IPS-NIHi7 (cell line): ENCODE measurements around the gene ASTN2.
"Not testable (repeated sequence)": the region's sequence is repeated elsewhere in the genome, so short reads cannot be mapped to it uniquely, and the experiment has no call there.

Experiments used
- DNase-seq: peaks from one replicate; pipeline ENCODE4 v3.0.0; 2012; ENCODE audit warnings: mixed read lengths; ENCODE audit errors: extremely low spot score

Gene ASTN2

GRCh38 chr9:116927726-116928125 is 487.1 kb downstream of the ASTN2 start:
- DNase-seq, result no peak

- DNase-seq, result no peak
Observed at GRCh38 chr9:116925121-116925520, 489.7 kb downstream of the ASTN2 start.

GRCh38 chr9:116924462-116925110 is 490.3 kb downstream of the ASTN2 start:
- DNase-seq, result no peak

- not testable (repeated sequence) for DNase-seq
Observed at GRCh38 chr9:116917895-116918508, 496.9 kb downstream of the ASTN2 start.

- no peak for DNase-seq
Observed at GRCh38 chr9:116913536-116913935, 501.3 kb downstream of the ASTN2 start.

GRCh38 chr9:116910201-116910600 is 504.7 kb downstream of the ASTN2 start:
- DNase-seq, result no peak

- DNase-seq, result no peak
Observed at GRCh38 chr9:116907989-116908388, 506.9 kb downstream of the ASTN2 start.

- DNase-seq, result peak; percentile 40
Observed at GRCh38 chr9:116905171-116905588, 509.7 kb downstream of the ASTN2 start.

- no peak for DNase-seq
Observed at GRCh38 chr9:116904165-116904564, 510.7 kb downstream of the ASTN2 start.

- DNase-seq, result no peak
Observed at GRCh38 chr9:116901260-116901659, 513.6 kb downstream of the ASTN2 start.

GRCh38 chr9:116900543-116900942 is 514.3 kb downstream of the ASTN2 start:
- no peak for DNase-seq

GRCh38 chr9:116900007-116900367 is 514.9 kb downstream of the ASTN2 start:
- DNase-seq, result no peak

- no peak for DNase-seq
Observed at GRCh38 chr9:116899337-116900006, 515.4 kb downstream of the ASTN2 start.

GRCh38 chr9:116898131-116898530 is 516.7 kb downstream of the ASTN2 start:
- DNase-seq, result not testable (repeated sequence)

- DNase-seq, result no peak
Observed at GRCh38 chr9:116897201-116897600, 517.7 kb downstream of the ASTN2 start.

- no peak for DNase-seq
Observed at GRCh38 chr9:116895961-116896360, 518.9 kb downstream of the ASTN2 start.

GRCh38 chr9:116891424-116891823 is 523.4 kb downstream of the ASTN2 start:
- DNase-seq, result no peak

- DNase-seq, result not testable (repeated sequence)
Observed at GRCh38 chr9:116888476-116888875, 526.4 kb downstream of the ASTN2 start.

GRCh38 chr9:116888066-116888465 is 526.8 kb downstream of the ASTN2 start:
- no peak for DNase-seq

GRCh38 chr9:116883676-116884075 is 531.2 kb downstream of the ASTN2 start:
- DNase-seq, result no peak

GRCh38 chr9:116877072-116877471 is 537.8 kb downstream of the ASTN2 start:
- no peak for DNase-seq

GRCh38 chr9:116875576-116875975 is 539.3 kb downstream of the ASTN2 start:
- DNase-seq, result no peak
